Tibial nerve (tissue), 4 donors: ENCODE data around the gene NAPSA.

Source experiments
- CTCF ChIP-seq, 5 experiments: fragments of 200-600 bp in 3 of 5; fragments of 450-650 bp in 2 of 5; sonication (generic) in 3 of 5; IDR thresholded peaks; one replicate each; pipeline ENCODE4 v1.5.1; 2016 to 2019; ENCODE audit warnings: antibody characterized with exemption in 5 of 5, mild to moderate bottlenecking in 3 of 5, moderate library complexity in 2 of 5
- EP300 ChIP-seq, 2 donors: sonication (generic); formaldehyde crosslinking; IDR thresholded peaks; one replicate each; pipeline ENCODE4 v1.6.1; 2017; ENCODE audit warnings: antibody characterized with exemption in 2 of 2, mild to moderate bottlenecking in 1 of 2
- POLR2A ChIP-seq, 2 donors: fragments of 450-650 bp; IDR thresholded peaks; one replicate each; pipeline ENCODE4 v1.6.1; 2017; ENCODE audit warnings: antibody characterized with exemption in 2 of 2, mild to moderate bottlenecking in 2 of 2, moderate library complexity in 2 of 2

- TF ChIP-seq CTCF (IDR thresholded peaks at IDR 0.05) = no peak
- TF ChIP-seq POLR2A (IDR thresholded peaks at IDR 0.05) = no peak
- TF ChIP-seq EP300 (IDR thresholded peaks at IDR 0.05) = no peak
Observed at GRCh38 chr19:50323782-50324133, 41.7 kb downstream of the NAPSA start.
